ENCODE data around the gene NDUFAF7. TPM values are rescaled to one million over a fixed set of nuclear protein-coding genes. Genes with fewer than 3 reads are reported as not detected.

NDUFAF7 gene
- total RNA-seq, 2 experiments from 2014 or later, result 17.9 to 21.7 TPM

Other genes with a start within 250 kb of the NDUFAF7 start
- 10 to 100 TPM; 21.4 to 21.8 TPM for gene HEATR5B, start 147.3 kb upstream of the NDUFAF7 start, total RNA-seq
- gene GPATCH11, start 147.1 kb upstream of the NDUFAF7 start, total RNA-seq, result 10 to 100 TPM in 1 of 2 experiments, 1 to 10 TPM in 1; 9.8 to 10.3 TPM
- 100 to 1,000 TPM; 119 to 129 TPM for gene EIF2AK2, start 74.7 kb upstream of the NDUFAF7 start, total RNA-seq
- not detected for gene SULT6B1, start 43.0 kb upstream of the NDUFAF7 start, total RNA-seq
- 10 to 100 TPM; 37.5 to 38.5 TPM for gene CEBPZOS, start 35.2 kb upstream of the NDUFAF7 start, total RNA-seq
- gene CEBPZ, start 62 bp upstream of the NDUFAF7 start, total RNA-seq, result 10 to 100 TPM; 53.5 to 56.9 TPM
- gene PRKD3, start 93.2 kb downstream of the NDUFAF7 start, total RNA-seq, result 10 to 100 TPM in 1 of 2 experiments, 1 to 10 TPM in 1; 9.3 to 13.4 TPM
- gene QPCT, start 113.0 kb downstream of the NDUFAF7 start, total RNA-seq, result not detected